HepG2 (cell line): Measurements from ENCODE around the gene MEIG1. TPM values are rescaled to one million over a fixed set of nuclear protein-coding genes. Genes with fewer than 3 reads are reported as not detected.

ENCODE experiments used
- ATAC-seq: fragments of 200-7000 bp; cut with Tn5 transposase; 3 replicates; pipeline ENCODE4 v1.9.1; 2020; ENCODE audit warnings: mild to moderate bottlenecking, moderate library complexity
- BruUV-seq: library from RNA; stranded (reverse); fragments of 400-500 nt; replicated peaks from 2 replicates; lab custom pipeline; 2021; lab: Mats Ljungman, UMichigan
- CTCF ChIA-PET: fragments of 300-600 bp; formaldehyde crosslinking; extraction: SDS; loops from one replicate; lab custom pipeline; 2021; ENCODE audit warnings: low total read pairs, inconsistent platforms, low intra/inter-chr PET ratio; lab: Yijun Ruan, JAX
- POLR2A ChIA-PET: fragments of 350-600 bp; sonication (Branson Sonifier 250); formaldehyde crosslinking; loops from one replicate; lab custom pipeline; 2020; ENCODE audit warnings: antibody characterized with exemption, inconsistent platforms; lab: Yijun Ruan, JAX
- DNase-seq: peaks from one replicate; pipeline ENCODE4 v3.0.0-alpha.2; 2015; ENCODE audit warnings: low spot score
- FAIRE-seq: peaks from 3 replicates; lab custom pipeline; 2011; peaks lifted over from hg19 to GRCh38; lab: Jason Lieb, UNC
- H2AFZ ChIP-seq: one replicate; pipeline ENCODE4 v1.6.1; 2011; ENCODE audit warnings: low read length, inconsistent platforms
- H3K27ac ChIP-seq: fragments of 300-600 bp; 3 replicates; pipeline ENCODE4 v1.8.0; 2011; ENCODE audit warnings: mixed run types, mild to moderate bottlenecking, mixed read lengths, low read length, inconsistent platforms; ENCODE audit not compliant: insufficient read depth; ENCODE audit errors: extremely low read length
- H3K27me3 ChIP-seq, 2 experiments: fragments of 200-600 bp in 1 of 2; 2 replicates in 1 of 2; 3 replicates in 1 of 2; pipeline versions ENCODE4 v1.6.0 to v1.8.0; 2011; ENCODE audit warnings: low read length in 2 of 2, mild to moderate bottlenecking in 2 of 2, moderate library complexity in 2 of 2, inconsistent platforms in 1 of 2; ENCODE audit not compliant: insufficient read depth in 2 of 2, control insufficient read depth in 1 of 2
- H3K36me3 ChIP-seq, 2 experiments: fragments of 200-600 bp in 1 of 2; replicated peaks in 1 of 2; 2 replicates in 1 of 2; 3 replicates in 1 of 2; pipeline versions ENCODE4 v1.5.1 to v1.8.0; 2011; ENCODE audit warnings: low read length in 2 of 2, inconsistent platforms in 1 of 2; ENCODE audit not compliant: insufficient read depth in 2 of 2, control insufficient read depth in 1 of 2
- H3K4me1 ChIP-seq: 2 replicates; pipeline ENCODE4 v1.5.1; 2012; ENCODE audit warnings: low read length, inconsistent platforms; ENCODE audit not compliant: insufficient read depth
- H3K4me2 ChIP-seq: 2 replicates; pipeline ENCODE4 v1.6.0; 2011; ENCODE audit warnings: low read depth, low read length, inconsistent platforms
- H3K4me3 ChIP-seq, 3 experiments: fragments of 200-600 bp in 1 of 3; sonication (generic), shearing (Covaris generic) in 1 of 3; replicated peaks in 1 of 3; 2 replicates each; pipeline ENCODE4 v1.5.1; 2011 to 2016; ENCODE audit warnings: low read length in 3 of 3, inconsistent platforms in 2 of 3, low read depth in 2 of 3, mild to moderate bottlenecking in 2 of 3, control low read depth in 1 of 3, mixed read lengths in 1 of 3; ENCODE audit not compliant: insufficient read depth in 1 of 3
- H3K79me2 ChIP-seq: one replicate; pipeline ENCODE4 v1.6.1; 2011; ENCODE audit warnings: low read length, inconsistent platforms; ENCODE audit not compliant: insufficient read depth
- H3K9ac ChIP-seq: 2 replicates; pipeline ENCODE4 v1.6.0; 2011; ENCODE audit warnings: mild to moderate bottlenecking, low read depth, low read length, inconsistent platforms; ENCODE audit not compliant: insufficient read depth
- H3K9me3 ChIP-seq: 2 replicates; pipeline ENCODE4 v1.5.1; 2012; ENCODE audit warnings: mild to moderate bottlenecking, low read length
- H4K20me1 ChIP-seq: 2 replicates; pipeline ENCODE4 v1.6.0; 2011; ENCODE audit warnings: inconsistent platforms, mild to moderate bottlenecking, low read length, moderate library complexity; ENCODE audit not compliant: insufficient read depth
- CENPT ChIP-seq: sonication (generic); formaldehyde crosslinking; IDR thresholded peaks from 2 replicates; pipeline ENCODE4 v1.8.0; 2022; ENCODE audit warnings: low read depth, mild to moderate bottlenecking, moderate library complexity, missing genetic modification reagents
- ELF1 ChIP-seq: sonication (generic); formaldehyde crosslinking; IDR thresholded peaks from 2 replicates; pipeline ENCODE4 v1.4.0; 2020; ENCODE audit warnings: missing genetic modification reagents
- FOXM1 ChIP-seq: sonication (generic); formaldehyde crosslinking; IDR thresholded peaks from 2 replicates; pipeline ENCODE4 v1.5.0; 2020; ENCODE audit warnings: missing genetic modification reagents
- XBP1 ChIP-seq: sonication (generic); formaldehyde crosslinking; IDR thresholded peaks from 2 replicates; pipeline ENCODE4 v1.5.0; 2020; ENCODE audit warnings: missing genetic modification reagents
- ZC3H4 ChIP-seq: sonication (generic); formaldehyde crosslinking; IDR thresholded peaks from 2 replicates; pipeline ENCODE4 v1.4.0; 2020; ENCODE audit warnings: missing genetic modification reagents, borderline replicate concordance
- ZNF530 ChIP-seq: sonication (generic); formaldehyde crosslinking; IDR thresholded peaks from 2 replicates; pipeline ENCODE4 v1.5.0; 2020; ENCODE audit warnings: low read depth, mild to moderate bottlenecking, missing genetic modification reagents
- ZNF747 ChIP-seq: sonication (generic); formaldehyde crosslinking; IDR thresholded peaks from 2 replicates; pipeline ENCODE4 v1.8.1; 2023; ENCODE audit warnings: missing genetic modification reagents, mild to moderate bottlenecking, borderline replicate concordance
- ZNF772 ChIP-seq: sonication (generic); formaldehyde crosslinking; IDR thresholded peaks from 2 replicates; pipeline ENCODE4 v1.5.0; 2020; ENCODE audit warnings: mild to moderate bottlenecking, missing genetic modification reagents
- ZNF782 ChIP-seq: sonication (generic); formaldehyde crosslinking; IDR thresholded peaks from 2 replicates; pipeline ENCODE4 v1.4.0; 2020; ENCODE audit warnings: missing genetic modification reagents, mild to moderate bottlenecking, borderline replicate concordance
- ZSCAN5A ChIP-seq: sonication (generic); formaldehyde crosslinking; IDR thresholded peaks from 2 replicates; pipeline ENCODE4 v1.8.0; 2022; ENCODE audit warnings: mild to moderate bottlenecking, missing genetic modification reagents, borderline replicate concordance
- WGBS: methylation state at CpG from one replicate; pipeline ENCODE4 v1.1.6; 2017; ENCODE audit warnings: low lambda C conversion rate; 5-methylcytosine and 5-hydroxymethylcytosine counted together
- in situ Hi-C: cut with HindIII; loops from 2 replicates; pipeline ENCODE4 v1.10.0; 2017; ENCODE audit warnings: low pct_unique_long_range_greater_than_20kb; ENCODE audit not compliant: extremely low pct_ligation_motif_present
- intact Hi-C: fragments of 100-400 bp; cut with micrococcal nuclease; formaldehyde crosslinking; loops from one replicate; pipeline ENCODE4 v1.10.0; 2022; ENCODE audit not compliant: unreplicated experiment
- polyA plus RNA-seq, 8 experiments: library from polyadenylated mRNA; depleted of rRNA in 3 of 8; stranded (reverse) in 7 of 8; unstranded in 1 of 8; fragments of >200 nt; fragmentation: Illumina TruSeq in 4 of 8; extraction: Trizol in 4 of 8; gene quantifications; 2 replicates each; pipeline versions ENCODE4 v1.2.1 to v1.2.3, GENCODE V29; 2011 to 2016; ENCODE audit warnings: low read depth in 4 of 8, missing spikeins in 1 of 8, mixed read lengths in 1 of 8; ENCODE audit not compliant: insufficient read depth in 1 of 8
- total RNA-seq, 5 experiments: library from RNA; depleted of rRNA; stranded (reverse); fragments of >200 nt; fragmentation: Illumina TruSeq; extraction: Trizol; gene quantifications; 2 replicates each; pipeline ENCODE4 v1.2.3, GENCODE V29; 2016; ENCODE audit warnings: low read depth in 1 of 5

The MEIG1 gene
- total and polyA plus RNA-seq, 2 of the 13 experiments (the other 11 are each of a cell fraction or from before 2014, with no cell fraction given) = not detected

DNA sequence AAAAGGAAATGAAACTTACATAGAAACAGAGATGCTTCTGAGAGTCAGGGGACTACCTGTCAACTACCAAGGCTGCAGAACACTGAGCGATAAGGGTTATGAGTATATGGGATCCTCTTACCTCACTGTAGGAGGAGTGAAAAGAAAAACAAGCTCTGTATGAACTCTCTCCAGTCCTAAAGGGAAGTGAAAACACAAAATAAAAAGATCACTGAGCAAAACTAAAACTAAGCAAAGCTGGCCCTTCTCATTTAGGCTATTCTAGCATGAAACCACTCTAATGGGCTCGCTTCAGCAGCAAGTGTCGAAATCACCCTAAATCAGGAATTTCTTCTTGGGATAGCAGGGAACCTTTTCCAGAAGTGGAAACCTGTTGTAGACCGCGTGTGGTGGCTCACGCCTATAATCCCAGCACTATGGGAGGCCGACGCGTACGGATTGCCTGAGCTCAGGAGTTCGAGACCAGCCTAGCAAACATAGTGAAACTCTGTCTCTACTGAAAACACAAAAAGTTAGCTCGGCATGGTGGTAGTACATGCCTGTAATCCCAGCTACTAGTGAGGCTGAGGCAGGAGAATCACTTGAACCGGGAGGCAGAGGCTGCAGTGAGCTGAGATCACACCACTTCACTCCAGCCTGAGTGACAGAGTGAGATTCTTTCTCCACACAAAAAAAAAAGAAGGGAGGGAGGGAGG lies 32.3 kb upstream of the MEIG1 start:
- 97% methylated on average over 13 of the region's 13 CpGs for WGBS
- Histone ChIP-seq H3K27ac (no peak overlapping the region), H3K79me2 (no peaks in the 10 kb centered on the region), H4K20me1 (no peaks in the 10 kb centered on the region), H3K9ac (no peak overlapping the region), H3K36me3 (peaks cover 16 to 55% of the 10 kb centered on the region in 2 experiments), H3K4me2 (no peak overlapping the region), H3K27me3 (no peaks in the 10 kb centered on the region), H3K4me1 (no peaks in the 10 kb centered on the region), H3K9me3 (no peaks in the 10 kb centered on the region), H2AFZ (no peak overlapping the region), H3K4me3 (no peak overlapping the region)
- intact Hi-C loops (no loop called here), in situ Hi-C loops (no loop called here)
- FAIRE-seq = no peak
- no peak for ATAC-seq
- ChIA-PET POLR2A (no interaction called here), CTCF (no interaction called here)
- TF ChIP-seq ZNF530 (CRISPR knock-in tag) (no peak), ZNF747 (CRISPR knock-in tag) (no peak), ZC3H4 (CRISPR knock-in tag) (no peak), ELF1 (CRISPR knock-in tag) (no peak), XBP1 (no peak), ZNF772 (CRISPR knock-in tag) (no peak), CENPT (CRISPR knock-in tag) (no peak), ZNF782 (no peak), FOXM1 (CRISPR knock-in tag) (no peak), ZSCAN5A (CRISPR knock-in tag) (no peak)
- DNase-seq = no peak
- BruUV-seq = no TSS peak
